Measurements from ENCODE around the gene VLDLR. TPM values are rescaled to one million over a fixed set of nuclear protein-coding genes. Genes with fewer than 3 reads are reported as not detected.

Gene VLDLR
- total RNA-seq, 4 donors from 2014 or later, result 1.6 to 9.6 (median 3.2) TPM

- WGBS, 2 donors, result 88 to 94% methylated on average over 2 of the region's 2 CpGs
- intact Hi-C loops (cut with DNase I; ENCODE audit: low total_unique reads), result no loop called here
- H3K4me3 ChIP-seq (ENCODE audit: low read depth, poor library complexity, severe bottlenecking), result no peak overlapping the region
- no peak for DNase-seq (ENCODE audit: low spot score in 2 of 2)
- TF ChIP-seq, protein P1, sequence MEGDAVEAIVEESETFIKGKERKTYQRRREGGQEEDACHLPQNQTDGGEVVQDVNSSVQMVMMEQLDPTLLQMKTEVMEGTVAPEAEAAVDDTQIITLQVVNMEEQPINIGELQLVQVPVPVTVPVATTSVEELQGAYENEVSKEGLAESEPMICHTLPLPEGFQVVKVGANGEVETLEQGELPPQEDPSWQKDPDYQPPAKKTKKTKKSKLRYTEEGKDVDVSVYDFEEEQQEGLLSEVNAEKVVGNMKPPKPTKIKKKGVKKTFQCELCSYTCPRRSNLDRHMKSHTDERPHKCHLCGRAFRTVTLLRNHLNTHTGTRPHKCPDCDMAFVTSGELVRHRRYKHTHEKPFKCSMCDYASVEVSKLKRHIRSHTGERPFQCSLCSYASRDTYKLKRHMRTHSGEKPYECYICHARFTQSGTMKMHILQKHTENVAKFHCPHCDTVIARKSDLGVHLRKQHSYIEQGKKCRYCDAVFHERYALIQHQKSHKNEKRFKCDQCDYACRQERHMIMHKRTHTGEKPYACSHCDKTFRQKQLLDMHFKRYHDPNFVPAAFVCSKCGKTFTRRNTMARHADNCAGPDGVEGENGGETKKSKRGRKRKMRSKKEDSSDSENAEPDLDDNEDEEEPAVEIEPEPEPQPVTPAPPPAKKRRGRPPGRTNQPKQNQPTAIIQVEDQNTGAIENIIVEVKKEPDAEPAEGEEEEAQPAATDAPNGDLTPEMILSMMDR (IDR thresholded peaks at IDR 0.05), result no peak
- TF ChIP-seq POLR2A (IDR thresholded peaks at IDR 0.05), result no peak
Measured at GRCh38 chr9:2630158-2630557, 8.6 kb downstream of the VLDLR start.

- TF ChIP-seq POLR2A (IDR thresholded peaks at IDR 0.05), result no peak
- TF ChIP-seq, protein P1 (IDR thresholded peaks at IDR 0.05), result no peak
- 79 to 88% methylated on average over 1 of the region's 1 CpG for WGBS, 2 donors
- no peak for DNase-seq (ENCODE audit: low spot score in 2 of 2)
- intact Hi-C loops (cut with DNase I; ENCODE audit: low total_unique reads), result no loop called here
- no peak overlapping the region for H3K4me3 ChIP-seq (ENCODE audit: low read depth, poor library complexity, severe bottlenecking)
Measured at GRCh38 chr9:2631263-2631662, 9.7 kb downstream of the VLDLR start.

GRCh38 chr9:2634153-2634552, 12.6 kb downstream of the VLDLR start:
- TF ChIP-seq POLR2A (IDR thresholded peaks at IDR 0.05), result no peak
- TF ChIP-seq, protein P1 (IDR thresholded peaks at IDR 0.05), result no peak
- WGBS, 2 donors, result 53 to 61% methylated on average over 8 of the region's 8 CpGs
- no peak overlapping the region for H3K4me3 ChIP-seq (ENCODE audit: low read depth, poor library complexity, severe bottlenecking)
- no peak for DNase-seq (ENCODE audit: low spot score in 2 of 2)
- intact Hi-C loops (cut with DNase I; ENCODE audit: low total_unique reads), result no loop called here

GRCh38 chr9:2634818-2635217, 13.2 kb downstream of the VLDLR start:
- DNase-seq (ENCODE audit: low spot score in 2 of 2), result no peak
- H3K4me3 ChIP-seq (ENCODE audit: low read depth, poor library complexity, severe bottlenecking), result no peak overlapping the region
- 89 to 92% methylated on average over 3 of the region's 3 CpGs for WGBS, 2 donors
- TF ChIP-seq, protein P1 (IDR thresholded peaks at IDR 0.05), result no peak
- no peak for TF ChIP-seq POLR2A (IDR thresholded peaks at IDR 0.05)
- intact Hi-C loops (cut with DNase I; ENCODE audit: low total_unique reads), result no loop called here

DNA sequence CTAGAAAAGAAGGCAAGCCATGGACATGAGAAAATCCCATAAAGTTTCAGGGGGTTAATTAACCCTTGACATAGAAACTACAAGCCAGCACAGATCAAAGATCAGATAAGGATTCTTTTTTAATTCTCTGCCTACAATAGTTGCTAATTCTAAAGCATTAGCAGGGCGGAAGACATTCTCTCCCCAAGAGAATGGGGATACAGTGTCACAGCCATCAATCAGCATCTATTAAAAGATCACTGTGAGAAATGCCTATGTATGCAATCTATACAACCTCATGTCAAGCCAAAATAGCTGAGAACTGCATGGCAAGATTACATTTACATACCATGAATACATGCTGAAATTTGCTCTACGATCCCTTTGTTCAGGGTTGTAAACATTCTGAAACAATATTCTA, 14.3 kb downstream of the VLDLR start:
- intact Hi-C loops (cut with DNase I; ENCODE audit: low total_unique reads), result no loop called here
- TF ChIP-seq, protein P1 (IDR thresholded peaks at IDR 0.05), result no peak
- no peak for TF ChIP-seq POLR2A (IDR thresholded peaks at IDR 0.05)
- WGBS, 2 donors, result 92 to 94% methylated on average over 2 of the region's 2 CpGs
- no peak for DNase-seq (ENCODE audit: low spot score in 2 of 2)
- H3K4me3 ChIP-seq (ENCODE audit: low read depth, poor library complexity, severe bottlenecking), result no peak overlapping the region

DNA sequence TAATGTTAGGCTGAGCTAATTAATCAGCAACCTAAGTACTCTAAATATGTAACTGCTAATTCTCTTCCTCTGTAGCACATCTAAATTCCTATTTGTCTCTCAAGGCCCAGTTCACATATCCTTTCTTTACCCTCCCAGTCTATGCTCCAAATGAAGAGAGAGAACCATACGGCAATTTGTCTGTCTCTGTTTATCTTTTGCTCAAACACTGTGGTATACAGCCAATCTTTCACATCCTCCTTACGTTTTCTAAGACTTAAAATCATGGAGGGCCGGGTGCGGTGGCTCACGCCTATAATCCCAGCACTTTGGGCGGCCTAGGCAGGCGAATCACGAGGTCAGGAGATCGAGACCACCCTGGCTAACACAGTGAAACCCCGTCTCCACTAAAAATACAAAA, 15.8 kb downstream of the VLDLR start:
- intact Hi-C loops (cut with DNase I; ENCODE audit: low total_unique reads), result no loop called here
- DNase-seq (ENCODE audit: low spot score in 2 of 2), result no peak
- 95 to 97% methylated on average over 10 of the region's 10 CpGs for WGBS, 2 donors
- TF ChIP-seq POLR2A (IDR thresholded peaks at IDR 0.05), result no peak
- TF ChIP-seq, protein P1 (IDR thresholded peaks at IDR 0.05), result no peak
- H3K4me3 ChIP-seq (ENCODE audit: low read depth, poor library complexity, severe bottlenecking), result no peak overlapping the region

Measured in lower leg skin (tissue), 4 donors.